ENCODE results near the gene C1QTNF6.
"Not testable (repeated sequence)": the region's sequence is repeated elsewhere in the genome, so short reads cannot be mapped to it uniquely, and the experiment has no call there.

Gene C1QTNF6

DNA sequence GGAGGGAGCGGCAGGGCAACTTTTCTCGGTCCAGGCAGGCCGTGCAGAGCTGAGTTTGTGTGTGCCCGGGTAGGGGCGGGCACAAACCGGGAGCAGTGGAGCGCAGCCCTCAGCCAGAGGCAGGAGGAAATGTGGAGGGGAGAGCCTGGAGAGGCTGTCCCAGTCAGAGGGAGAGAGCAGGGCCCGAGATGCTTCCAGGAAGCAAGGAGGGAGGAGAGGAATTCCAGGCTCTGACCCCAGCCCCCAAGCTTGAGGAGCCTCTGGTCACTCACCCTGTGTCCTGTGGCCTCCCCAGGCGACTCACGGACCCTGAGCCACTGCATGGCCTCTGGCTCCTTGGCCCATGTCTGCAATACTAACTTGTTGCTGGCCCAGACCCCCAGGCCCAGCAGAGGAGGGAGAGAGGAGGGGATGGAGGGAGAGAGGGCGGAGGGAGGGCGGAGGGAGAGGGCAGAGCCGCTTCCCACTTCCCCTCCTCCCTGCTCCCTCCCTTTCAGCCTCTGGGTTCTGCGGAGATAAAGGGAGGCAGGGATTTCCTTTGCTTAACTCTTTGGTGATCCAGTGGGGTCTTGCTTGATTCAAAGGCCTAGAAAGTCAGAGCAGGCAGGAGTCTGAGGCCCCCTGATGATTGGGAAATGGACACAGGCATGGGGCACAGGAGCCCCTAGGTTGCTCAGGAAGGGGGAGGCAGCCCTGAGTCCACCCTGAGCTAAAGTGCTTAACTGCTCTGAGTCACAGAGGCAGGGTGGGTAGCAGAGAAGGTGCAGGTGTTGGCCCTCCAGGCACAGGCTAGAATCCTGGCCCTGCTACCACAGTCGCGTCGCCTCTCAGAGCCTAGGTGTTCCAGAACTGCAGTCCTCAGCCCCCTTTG lies at the start of gene C1QTNF6:
TSS of gene C1QTNF6 (minus strand) at position 357 of the 871 bp plus-strand sequence. CDS start at position 323, 34 bp downstream.
- peak within 1 kb of the TSS; percentile 99 for H3K27ac Mint-ChIP-seq
- peaks cover 7% of the 10 kb centered on the region for H3K36me3 Mint-ChIP-seq (ENCODE audit: low read depth)
- H3K27me3 Mint-ChIP-seq (ENCODE audit: low read depth), result no peaks in the 10 kb centered on the region
- peaks cover 48% of the 10 kb centered on the region for H3K4me1 Mint-ChIP-seq
- TF ChIP-seq, protein P1, sequence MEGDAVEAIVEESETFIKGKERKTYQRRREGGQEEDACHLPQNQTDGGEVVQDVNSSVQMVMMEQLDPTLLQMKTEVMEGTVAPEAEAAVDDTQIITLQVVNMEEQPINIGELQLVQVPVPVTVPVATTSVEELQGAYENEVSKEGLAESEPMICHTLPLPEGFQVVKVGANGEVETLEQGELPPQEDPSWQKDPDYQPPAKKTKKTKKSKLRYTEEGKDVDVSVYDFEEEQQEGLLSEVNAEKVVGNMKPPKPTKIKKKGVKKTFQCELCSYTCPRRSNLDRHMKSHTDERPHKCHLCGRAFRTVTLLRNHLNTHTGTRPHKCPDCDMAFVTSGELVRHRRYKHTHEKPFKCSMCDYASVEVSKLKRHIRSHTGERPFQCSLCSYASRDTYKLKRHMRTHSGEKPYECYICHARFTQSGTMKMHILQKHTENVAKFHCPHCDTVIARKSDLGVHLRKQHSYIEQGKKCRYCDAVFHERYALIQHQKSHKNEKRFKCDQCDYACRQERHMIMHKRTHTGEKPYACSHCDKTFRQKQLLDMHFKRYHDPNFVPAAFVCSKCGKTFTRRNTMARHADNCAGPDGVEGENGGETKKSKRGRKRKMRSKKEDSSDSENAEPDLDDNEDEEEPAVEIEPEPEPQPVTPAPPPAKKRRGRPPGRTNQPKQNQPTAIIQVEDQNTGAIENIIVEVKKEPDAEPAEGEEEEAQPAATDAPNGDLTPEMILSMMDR (IDR thresholded peaks at IDR 0.05; ENCODE audit: unreplicated experiment in 3 of 3), result no peak
- H3K4me3 Mint-ChIP-seq, result peak within 1 kb of the TSS; percentile 87 to 92 (median 88)
- no peaks in the 10 kb centered on the region for H3K9me3 Mint-ChIP-seq

DNA sequence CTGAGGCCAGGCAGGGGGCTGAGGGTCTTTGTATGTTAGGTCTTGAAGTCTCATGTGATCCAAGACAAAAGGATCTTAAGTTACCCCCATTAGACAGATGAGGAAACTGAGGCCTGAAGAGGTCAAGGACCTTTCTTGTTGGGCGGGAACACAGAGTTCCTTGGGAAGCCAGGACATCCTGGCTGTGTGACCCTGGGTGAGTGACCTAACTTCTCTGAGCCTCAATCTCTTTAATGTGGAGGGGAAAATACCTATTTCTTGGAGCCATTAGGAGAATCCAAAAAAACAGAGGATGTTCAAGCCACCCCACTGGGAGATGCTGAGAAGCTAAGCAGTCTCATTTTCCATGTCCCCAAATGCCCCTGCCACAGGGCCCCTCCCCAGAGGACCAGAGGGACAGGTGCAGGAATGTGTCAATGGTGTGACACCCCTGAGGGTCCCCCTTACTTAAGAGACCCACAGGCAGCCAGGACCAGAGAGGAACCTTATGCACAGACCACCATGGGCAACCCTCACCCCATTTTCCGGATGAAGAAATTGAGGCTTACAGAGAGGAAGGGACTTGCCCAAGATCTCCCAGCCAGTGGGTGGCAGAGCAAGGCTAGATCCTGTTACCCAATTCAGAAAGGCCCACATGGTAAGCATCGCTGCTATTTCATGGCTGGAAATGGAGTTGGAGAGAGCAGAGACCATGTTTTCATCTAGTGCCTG lies 48.0 kb upstream of the C1QTNF6 start:
- TF ChIP-seq, protein P1 (IDR thresholded peaks at IDR 0.05; ENCODE audit: unreplicated experiment in 3 of 3), result no peak
- H3K9me3 Mint-ChIP-seq, result no peaks in the 10 kb centered on the region
- no peak overlapping the region for H3K27ac Mint-ChIP-seq
- peaks cover 28% of the 10 kb centered on the region for H3K27me3 Mint-ChIP-seq (ENCODE audit: low read depth)
- no peak overlapping the region for H3K4me3 Mint-ChIP-seq
- H3K4me1 Mint-ChIP-seq, result no peaks in the 10 kb centered on the region
- H3K36me3 Mint-ChIP-seq (ENCODE audit: low read depth), result no peaks in the 10 kb centered on the region

DNA sequence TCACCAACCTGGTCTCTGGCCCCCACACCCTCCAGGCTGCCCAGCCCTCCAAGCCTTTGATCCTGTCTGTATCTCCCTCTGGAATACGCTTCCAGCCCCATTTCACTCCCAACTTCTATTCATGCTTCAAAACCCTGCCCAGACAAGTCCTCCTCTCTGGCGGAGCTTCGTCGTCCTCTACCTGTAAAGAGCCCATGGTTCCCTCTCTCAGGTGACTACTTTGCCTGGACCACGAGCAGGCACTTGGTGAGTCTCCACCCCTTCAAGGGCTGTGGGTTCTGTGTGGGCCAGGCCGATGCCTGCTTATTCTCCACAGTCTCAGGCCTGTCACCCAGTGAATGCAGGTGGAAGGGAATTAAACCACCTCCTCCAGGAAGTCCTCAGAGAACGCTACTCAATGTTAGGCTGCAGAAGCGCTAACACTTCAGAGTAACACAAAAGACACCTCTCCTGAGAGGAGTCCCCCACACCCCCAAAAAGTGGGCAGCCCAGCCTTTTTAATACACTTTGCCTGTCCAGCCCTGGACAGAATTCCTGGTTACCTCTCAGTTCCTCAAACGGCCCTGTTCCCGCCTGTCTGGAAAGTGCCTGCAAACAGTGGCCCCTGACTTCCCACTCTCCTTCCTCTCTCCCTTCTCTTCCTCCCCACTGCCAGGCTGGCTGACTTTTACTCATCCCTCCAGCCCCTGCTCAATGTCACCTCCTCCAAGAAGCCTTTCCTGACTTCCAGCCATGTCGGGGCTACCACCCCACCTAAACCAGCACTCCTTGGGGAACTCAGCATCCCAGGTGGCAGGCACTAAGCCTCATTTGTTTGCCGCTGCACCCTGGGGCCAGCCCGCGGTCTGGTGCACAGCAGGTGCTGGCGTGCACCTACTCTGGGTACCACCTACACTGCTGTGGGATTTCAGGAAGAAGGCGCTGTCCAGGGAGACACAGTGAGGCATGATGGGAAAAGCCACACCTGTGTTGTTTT lies 47.0 kb upstream of the C1QTNF6 start:
- no peaks in the 10 kb centered on the region for H3K36me3 Mint-ChIP-seq (ENCODE audit: low read depth)
- peaks cover 32% of the 10 kb centered on the region for H3K27me3 Mint-ChIP-seq (ENCODE audit: low read depth)
- TF ChIP-seq, protein P1 (IDR thresholded peaks at IDR 0.05; ENCODE audit: unreplicated experiment in 3 of 3), result no peak
- H3K9me3 Mint-ChIP-seq, result no peaks in the 10 kb centered on the region
- H3K4me1 Mint-ChIP-seq, result no peaks in the 10 kb centered on the region
- no peak overlapping the region for H3K4me3 Mint-ChIP-seq
- peak overlapping the region in 1 of 3 experiments; percentile 21 for H3K27ac Mint-ChIP-seq

DNA sequence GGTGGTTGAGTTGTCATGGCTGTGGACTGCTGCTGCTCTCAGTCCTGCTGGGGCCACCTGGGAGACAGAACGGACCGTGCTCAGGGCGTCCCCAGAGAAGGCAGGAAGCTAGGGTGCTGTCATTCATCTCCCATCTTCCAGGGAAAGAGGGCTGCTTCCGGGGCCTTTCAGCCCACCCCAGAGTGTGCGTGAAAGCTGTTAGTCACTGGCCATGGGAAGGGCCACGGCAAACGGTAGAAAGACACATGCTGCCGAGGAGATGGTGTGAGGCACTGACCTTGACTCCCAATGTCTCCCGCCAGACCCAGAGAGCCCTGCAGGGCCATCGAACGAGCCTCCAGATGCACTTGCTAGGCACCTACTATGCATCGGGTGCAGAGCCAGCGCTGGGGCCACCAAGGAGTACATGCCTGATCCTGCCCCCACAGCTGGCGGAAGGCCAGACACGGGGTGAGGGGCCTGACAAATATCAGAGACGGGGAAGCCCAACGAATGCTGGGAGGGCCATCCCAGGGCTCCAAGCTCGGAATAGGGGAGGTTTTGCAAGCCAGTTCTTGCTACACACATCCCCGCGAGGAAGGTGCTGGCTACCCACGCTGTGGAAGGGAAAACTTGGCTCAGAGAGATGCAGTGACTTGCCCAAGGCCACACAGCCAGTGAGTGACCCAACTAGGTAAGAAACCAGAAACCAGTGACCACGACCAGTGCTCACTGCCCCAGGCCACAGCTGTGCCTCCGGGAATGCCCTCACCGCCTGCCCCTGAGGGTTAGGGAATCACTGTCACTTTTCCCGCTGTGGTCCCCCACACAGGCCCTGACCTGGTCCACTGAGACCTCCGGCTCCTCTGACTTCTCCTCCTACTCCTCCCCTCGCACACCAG lies 45.9 kb upstream of the C1QTNF6 start:
- H3K4me3 Mint-ChIP-seq, result no peak overlapping the region
- peaks cover 5% of the 10 kb centered on the region for H3K4me1 Mint-ChIP-seq
- no peaks in the 10 kb centered on the region for H3K9me3 Mint-ChIP-seq
- H3K27ac Mint-ChIP-seq, result peak overlapping the region in 1 of 3 experiments; percentile 21
- TF ChIP-seq, protein P1 (IDR thresholded peaks at IDR 0.05; ENCODE audit: unreplicated experiment in 3 of 3), result no peak
- peaks cover 36% of the 10 kb centered on the region for H3K27me3 Mint-ChIP-seq (ENCODE audit: low read depth)
- no peaks in the 10 kb centered on the region for H3K36me3 Mint-ChIP-seq (ENCODE audit: low read depth)

DNA sequence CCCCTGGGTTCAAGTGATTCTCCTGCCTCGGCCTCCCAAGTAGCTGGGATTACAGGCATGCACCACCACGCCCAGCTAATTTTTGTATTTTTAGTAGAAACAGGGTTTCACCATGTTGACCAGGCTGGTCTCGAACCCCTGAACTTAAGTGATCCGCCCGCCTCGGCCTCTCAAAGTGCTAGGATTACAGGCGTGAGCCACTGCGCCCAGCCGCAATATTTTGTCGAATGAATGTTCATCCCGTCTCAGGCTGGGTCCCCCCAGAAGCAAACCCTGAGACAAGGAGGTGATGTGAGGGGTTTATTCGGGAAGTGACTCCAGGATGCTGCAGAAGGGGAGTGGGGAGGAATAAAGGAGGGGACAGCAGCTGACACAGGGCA lies 45.3 kb upstream of the C1QTNF6 start:
- H3K4me1 Mint-ChIP-seq; H3K4me3 Mint-ChIP-seq; H3K27ac Mint-ChIP-seq; H3K36me3 Mint-ChIP-seq (ENCODE audit: low read depth); H3K9me3 Mint-ChIP-seq: not testable (repeated sequence)
- peaks cover 36% of the 10 kb centered on the region for H3K27me3 Mint-ChIP-seq (ENCODE audit: low read depth)
